SHP77 treated with DMSO at 0.1 percent for 48 hours (cell line): Measurements from ENCODE around the gene RSPRY1.
"Not testable (repeated sequence)": the region's sequence is repeated elsewhere in the genome, so short reads cannot be mapped to it uniquely, and the experiment has no call there.

Source experiments
- DNase-seq: peaks from one replicate; lab custom pipeline; 2025; lab: John Stamatoyannopoulos, UW

RSPRY1 gene

DNA sequence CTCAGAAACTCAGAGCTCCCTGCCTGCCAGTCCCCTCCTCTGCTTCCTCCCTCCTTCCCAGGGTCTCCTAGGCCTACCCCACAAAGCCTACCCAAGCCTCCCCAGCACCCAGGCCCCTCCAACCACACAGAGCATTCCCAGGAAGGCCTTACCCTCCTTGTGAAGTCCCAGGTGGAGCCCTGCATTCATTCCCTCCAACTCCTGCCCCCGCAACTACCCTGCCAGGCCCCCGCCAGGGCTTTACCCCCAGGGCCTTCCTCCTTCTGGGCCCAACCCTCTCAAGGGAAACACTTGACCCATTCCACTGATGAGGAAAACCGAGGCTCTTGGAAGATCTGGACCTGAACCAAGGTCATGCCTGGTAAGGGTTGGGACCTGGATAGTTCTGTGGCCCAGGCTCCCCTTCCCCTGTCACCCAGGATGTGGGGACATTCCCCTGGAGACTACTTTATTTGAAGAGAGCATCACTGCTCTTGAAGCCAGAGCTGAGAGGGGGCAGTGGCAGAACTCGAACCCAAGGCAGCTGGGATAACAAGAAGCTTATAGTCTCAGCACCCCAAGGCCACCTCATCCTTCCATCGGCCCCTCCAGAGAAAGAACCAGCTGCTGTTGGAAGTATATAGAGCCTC is 85.9 kb downstream of the RSPRY1 start:
- DNase-seq, result no peak

- DNase-seq, result no peak
Measured at GRCh38 chr16:57273359-57273758, 87.2 kb downstream of the RSPRY1 start.

GRCh38 chr16:57273826-57274225 is 87.7 kb downstream of the RSPRY1 start:
- no peak for DNase-seq

DNA sequence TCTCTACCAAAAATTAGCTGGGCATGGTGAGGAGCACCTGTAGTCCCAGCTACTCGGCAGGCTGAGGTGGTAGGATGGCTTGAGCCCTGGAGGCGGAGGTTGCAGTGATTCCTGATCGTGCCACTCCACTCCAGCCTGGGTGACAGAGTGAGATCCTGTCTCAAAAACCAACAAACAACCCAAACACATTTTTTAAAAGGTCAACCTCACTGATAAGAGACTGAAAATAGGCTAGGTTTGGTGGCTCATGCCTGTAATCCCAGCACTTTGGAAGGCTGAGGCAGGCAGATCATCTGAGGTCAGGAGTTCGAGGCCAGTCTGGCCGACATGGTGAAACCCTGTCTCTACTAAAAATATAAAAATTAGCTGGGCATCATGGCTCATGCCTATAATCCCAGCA is 89.8 kb downstream of the RSPRY1 start:
- not testable (repeated sequence) for DNase-seq

DNA sequence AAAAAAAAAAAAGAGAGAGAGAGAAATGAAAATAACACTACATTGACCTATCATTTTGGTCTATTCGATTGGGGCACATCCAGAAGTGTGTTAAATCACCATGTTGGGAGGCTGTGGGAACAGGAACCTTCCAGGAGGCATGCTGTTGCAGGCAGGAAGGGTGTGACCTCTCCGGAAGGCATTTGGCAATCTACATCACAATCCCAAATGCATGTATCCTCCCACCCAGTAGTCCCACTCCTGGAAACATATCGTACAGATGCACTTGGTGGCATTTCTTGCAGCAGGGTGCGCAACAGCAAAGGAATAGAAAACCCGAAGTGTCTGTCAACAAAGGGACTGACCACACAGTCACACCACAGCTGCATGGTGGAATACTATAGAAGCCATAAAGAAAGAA is 90.5 kb downstream of the RSPRY1 start:
- no peak for DNase-seq

- no peak for DNase-seq
Measured at GRCh38 chr16:57277586-57277985, 91.5 kb downstream of the RSPRY1 start.

GRCh38 chr16:57278494-57278893 is 92.4 kb downstream of the RSPRY1 start:
- DNase-seq, result no peak

DNA sequence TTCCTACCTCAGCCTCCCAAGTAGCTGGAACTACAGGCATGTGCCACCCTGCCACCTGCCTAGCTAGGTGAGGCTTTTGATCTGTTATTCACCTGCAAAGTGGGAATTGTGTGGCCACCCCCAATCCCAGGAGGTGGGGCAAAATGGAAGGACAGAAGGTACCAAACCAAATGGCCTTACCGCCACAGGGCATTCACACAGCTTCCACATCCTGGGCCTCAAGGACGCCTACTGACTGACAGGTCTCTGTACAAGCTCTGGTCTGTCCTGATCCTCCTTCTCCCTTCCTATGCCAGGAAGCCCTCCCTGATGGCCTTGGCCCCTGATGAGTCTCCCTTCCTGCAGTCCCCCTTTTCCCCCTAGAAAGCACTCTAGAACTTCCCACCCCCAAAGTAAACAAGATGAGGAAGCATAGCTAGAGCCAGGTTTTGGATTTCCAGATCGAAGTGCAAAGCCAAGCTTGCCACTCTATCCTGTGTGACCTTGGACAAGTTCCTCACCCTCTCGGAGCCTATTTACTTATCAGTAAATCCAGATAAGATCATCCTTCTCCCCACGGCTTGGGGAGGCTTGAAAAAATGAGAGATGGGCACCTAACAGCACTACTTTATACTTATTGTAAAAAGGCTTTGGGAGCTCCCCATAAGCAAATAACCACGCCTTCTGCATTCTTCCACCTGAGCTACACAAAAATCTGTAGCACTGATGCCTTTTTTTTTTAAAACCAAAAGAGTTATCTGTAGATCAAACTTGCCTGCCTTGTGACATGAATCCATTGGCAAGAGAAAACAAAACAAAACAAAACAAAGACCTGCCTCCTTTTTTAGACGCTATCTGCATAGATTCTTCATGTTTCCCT is 93.9 kb downstream of the RSPRY1 start:
- no peak for DNase-seq

DNA sequence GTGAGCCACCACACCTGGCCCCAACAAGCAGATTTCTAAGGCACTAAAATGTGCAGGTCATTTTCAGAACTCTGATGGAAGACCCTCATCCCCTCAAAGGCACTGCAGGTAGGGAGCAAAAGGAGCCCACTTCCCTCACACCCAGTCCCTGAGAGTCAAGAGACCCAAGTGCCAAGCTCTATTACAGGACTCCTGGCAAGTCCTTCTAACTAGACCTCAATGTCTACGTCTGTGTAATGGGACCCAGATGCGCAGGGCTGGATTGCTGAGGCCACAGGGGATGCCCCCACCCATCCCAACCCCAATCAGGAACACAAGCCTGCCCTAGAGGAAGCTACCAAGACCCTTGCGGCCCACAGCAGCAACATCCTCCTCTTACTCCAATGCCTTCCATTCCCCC is 95.7 kb downstream of the RSPRY1 start:
- no peak for DNase-seq

GRCh38 chr16:57282510-57283213 is 96.5 kb downstream of the RSPRY1 start:
- DNase-seq, result no peak

- DNase-seq, result no peak
Measured at GRCh38 chr16:57283214-57283958, 97.3 kb downstream of the RSPRY1 start.

- no peak for DNase-seq
Measured at GRCh38 chr16:57283959-57284208, 97.8 kb downstream of the RSPRY1 start.

DNA sequence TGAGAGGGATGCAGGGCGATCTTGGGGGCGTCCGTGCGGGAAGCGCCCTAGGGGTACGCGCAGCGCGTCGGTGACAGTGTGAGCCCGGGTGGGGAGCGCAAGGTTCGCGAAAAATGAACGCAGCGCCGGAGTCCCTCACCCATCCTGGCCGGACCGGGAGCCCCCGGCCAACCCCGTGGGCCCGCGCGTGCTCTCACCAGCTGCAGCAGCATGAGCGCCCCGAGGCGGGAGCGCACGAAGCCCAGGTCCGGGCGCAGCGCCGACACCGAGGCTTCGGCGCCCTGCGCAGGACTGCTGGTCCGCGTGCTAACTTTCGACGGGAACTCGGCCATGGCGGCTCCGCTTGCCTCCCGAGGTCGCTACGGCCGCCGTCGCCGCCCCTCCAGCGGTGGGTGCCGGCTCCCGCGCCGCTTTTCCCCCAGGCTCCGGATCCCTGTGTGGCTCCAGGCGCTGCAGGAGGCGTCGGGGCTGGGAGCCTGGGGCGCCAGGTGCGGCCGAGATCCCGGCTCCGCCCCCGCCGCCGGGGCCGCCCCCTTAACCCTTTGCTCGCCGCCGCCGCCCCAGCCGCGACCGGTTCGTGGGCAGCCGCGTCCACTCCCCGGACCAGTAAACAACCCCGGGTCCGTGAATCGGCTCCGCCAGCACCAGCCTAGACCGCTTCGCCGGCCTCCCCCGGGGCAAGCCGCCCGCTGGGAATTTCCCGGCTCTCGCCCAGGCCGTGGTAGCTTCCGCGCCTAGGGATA is 98.3 kb downstream of the RSPRY1 start, which contains the start of gene PLLP:
PLLP (minus strand) TSS at position 464 of the 743 bp plus-strand sequence; CDS start at position 332, 132 bp downstream.
- no peak for DNase-seq

GRCh38 chr16:57284952-57285363 is 98.8 kb downstream of the RSPRY1 start:
- DNase-seq, result no peak

GRCh38 chr16:57285379-57285778 is 99.2 kb downstream of the RSPRY1 start:
- no peak for DNase-seq

DNA sequence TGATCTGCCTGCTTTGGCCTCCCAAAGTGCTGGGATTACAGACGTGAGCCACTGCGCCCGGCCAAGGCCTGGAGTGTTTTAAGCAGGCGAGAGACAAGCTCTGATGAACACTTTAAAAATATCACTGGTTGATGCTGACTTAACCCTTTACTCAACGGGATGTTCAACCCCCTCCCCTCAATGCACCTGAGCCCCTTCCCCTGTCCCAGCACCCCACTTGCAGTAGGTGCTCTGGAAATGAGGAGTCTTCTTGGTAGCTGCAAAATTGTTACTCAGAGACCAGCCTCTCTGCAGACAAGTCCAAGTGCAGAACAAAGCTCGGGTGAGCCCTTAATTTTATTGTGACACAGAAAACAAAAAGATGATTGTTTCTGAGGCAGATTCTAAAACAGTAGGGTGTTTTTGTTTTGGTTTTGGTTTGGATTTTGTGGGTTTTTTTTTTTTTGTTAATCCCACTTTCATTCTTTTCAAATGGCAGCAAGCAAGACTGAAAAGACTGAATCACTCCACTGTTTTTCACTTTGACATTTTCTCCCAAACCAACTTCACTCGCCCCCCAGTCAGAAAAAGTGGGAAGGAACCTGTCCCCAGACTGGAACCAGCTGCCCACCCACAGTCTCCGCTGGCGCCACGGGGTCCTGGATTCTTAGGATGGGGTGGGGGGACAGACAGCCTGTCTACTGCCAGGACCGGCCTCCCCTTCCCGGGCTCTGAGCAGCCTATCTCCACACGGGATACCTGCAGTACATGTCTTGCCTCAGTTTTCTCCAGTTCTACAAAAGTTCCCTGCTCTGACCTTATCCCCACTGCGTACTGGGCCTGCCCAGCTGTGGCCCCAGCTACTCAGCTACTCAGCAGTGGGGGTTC is 103.5 kb downstream of the RSPRY1 start:
- no peak for DNase-seq
